ENCODE results near the gene VHLL.

The VHLL gene

GRCh38 chr1:156251527-156251926, 47.6 kb downstream of the VHLL start:
- Histone ChIP-seq H3K36me3 (replicated peaks) (peaks cover 60% of the 10 kb centered on the region), H3K4me3 (ENCODE audit: low read depth, low read length) (no peak overlapping the region), H3K27ac (no peak overlapping the region), H3K27me3 (replicated peaks) (no peaks in the 10 kb centered on the region)
- DNase-seq = no peak
- TF ChIP-seq, protein P1, sequence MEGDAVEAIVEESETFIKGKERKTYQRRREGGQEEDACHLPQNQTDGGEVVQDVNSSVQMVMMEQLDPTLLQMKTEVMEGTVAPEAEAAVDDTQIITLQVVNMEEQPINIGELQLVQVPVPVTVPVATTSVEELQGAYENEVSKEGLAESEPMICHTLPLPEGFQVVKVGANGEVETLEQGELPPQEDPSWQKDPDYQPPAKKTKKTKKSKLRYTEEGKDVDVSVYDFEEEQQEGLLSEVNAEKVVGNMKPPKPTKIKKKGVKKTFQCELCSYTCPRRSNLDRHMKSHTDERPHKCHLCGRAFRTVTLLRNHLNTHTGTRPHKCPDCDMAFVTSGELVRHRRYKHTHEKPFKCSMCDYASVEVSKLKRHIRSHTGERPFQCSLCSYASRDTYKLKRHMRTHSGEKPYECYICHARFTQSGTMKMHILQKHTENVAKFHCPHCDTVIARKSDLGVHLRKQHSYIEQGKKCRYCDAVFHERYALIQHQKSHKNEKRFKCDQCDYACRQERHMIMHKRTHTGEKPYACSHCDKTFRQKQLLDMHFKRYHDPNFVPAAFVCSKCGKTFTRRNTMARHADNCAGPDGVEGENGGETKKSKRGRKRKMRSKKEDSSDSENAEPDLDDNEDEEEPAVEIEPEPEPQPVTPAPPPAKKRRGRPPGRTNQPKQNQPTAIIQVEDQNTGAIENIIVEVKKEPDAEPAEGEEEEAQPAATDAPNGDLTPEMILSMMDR (IDR thresholded peaks at IDR 0.05; ENCODE audit: low read depth, low read length, missing control alignments) = no peak
- in situ Hi-C loops (cut with HindIII; ENCODE audit: low pct_ligation_motif_present, low sequenced_read_pairs) = no loop called here

- peaks cover 56% of the 10 kb centered on the region for H3K36me3 ChIP-seq (replicated peaks)
- TF ChIP-seq, protein P1 (IDR thresholded peaks at IDR 0.05; ENCODE audit: low read depth, low read length, missing control alignments) = no peak
- in situ Hi-C loops (cut with HindIII; ENCODE audit: low pct_ligation_motif_present, low sequenced_read_pairs) = no loop called here
Measured at GRCh38 chr1:156249593-156249992, 49.5 kb downstream of the VHLL start.

More at GRCh38 chr1:156249593-156249992, 49.5 kb downstream of the VHLL start:
- no peak for DNase-seq
- Histone ChIP-seq H3K27ac (no peak overlapping the region), H3K27me3 (replicated peaks) (peaks cover 7% of the 10 kb centered on the region), H3K4me3 (ENCODE audit: low read depth, low read length) (no peak overlapping the region)
